CD4-positive, alpha-beta T cell treated with Interleukin-6 at 100 ng/mL for 8 hours (primary cell): ENCODE results near the gene SEZ6.

Experiments
- DNase-seq: peaks from one replicate; pipeline ENCODE4 v3.0.0-alpha.2; 2020; ENCODE audit warnings: mixed read lengths, low spot score

SEZ6 gene

GRCh38 chr17:28974451-28974850 is 31.4 kb downstream of the SEZ6 start:
- DNase-seq = no peak

GRCh38 chr17:28973425-28973824 is 32.4 kb downstream of the SEZ6 start:
- DNase-seq = no peak

GRCh38 chr17:28972437-28972836 is 33.4 kb downstream of the SEZ6 start:
- no peak for DNase-seq

- DNase-seq = no peak
Measured at GRCh38 chr17:28970879-28971278, 35.0 kb downstream of the SEZ6 start.

GRCh38 chr17:28969706-28970393 is 36.0 kb downstream of the SEZ6 start:
- DNase-seq = no peak

- no peak for DNase-seq
Measured at GRCh38 chr17:28968914-28969295, 36.9 kb downstream of the SEZ6 start.

- no peak for DNase-seq
Measured at GRCh38 chr17:28968231-28968913, 37.5 kb downstream of the SEZ6 start.

- DNase-seq = no peak
Measured at GRCh38 chr17:28967221-28968135, 38.4 kb downstream of the SEZ6 start.

- DNase-seq = no peak
Measured at GRCh38 chr17:28963841-28964240, 42.0 kb downstream of the SEZ6 start.

GRCh38 chr17:28963055-28963611 is 42.7 kb downstream of the SEZ6 start:
- DNase-seq = no peak

GRCh38 chr17:28961391-28961790 is 44.4 kb downstream of the SEZ6 start:
- no peak for DNase-seq

GRCh38 chr17:28960256-28961061 is 45.4 kb downstream of the SEZ6 start:
- DNase-seq = no peak

GRCh38 chr17:28959471-28959871 is 46.4 kb downstream of the SEZ6 start:
- DNase-seq = no peak

- no peak for DNase-seq
Measured at GRCh38 chr17:28958820-28959455, 46.9 kb downstream of the SEZ6 start.

- DNase-seq = no peak
Measured at GRCh38 chr17:28957992-28958355, 47.9 kb downstream of the SEZ6 start.

GRCh38 chr17:28957277-28957991 is 48.4 kb downstream of the SEZ6 start:
- DNase-seq = no peak

- no peak for DNase-seq
Measured at GRCh38 chr17:28956861-28957260, 49.0 kb downstream of the SEZ6 start.

- no peak for DNase-seq
Measured at GRCh38 chr17:28956112-28956511, 49.7 kb downstream of the SEZ6 start.

GRCh38 chr17:28955408-28955807 is 50.4 kb downstream of the SEZ6 start:
- DNase-seq = no peak

GRCh38 chr17:28954886-28955285 is 50.9 kb downstream of the SEZ6 start:
- no peak for DNase-seq
